Measurements from ENCODE around the gene C10orf120.

The C10orf120 gene

GRCh38 chr10:122658356-122659049, 41.1 kb downstream of the C10orf120 start:
- DNase-seq = no peak

GRCh38 chr10:122657729-122658128, 41.9 kb downstream of the C10orf120 start:
- DNase-seq = no peak

DNA sequence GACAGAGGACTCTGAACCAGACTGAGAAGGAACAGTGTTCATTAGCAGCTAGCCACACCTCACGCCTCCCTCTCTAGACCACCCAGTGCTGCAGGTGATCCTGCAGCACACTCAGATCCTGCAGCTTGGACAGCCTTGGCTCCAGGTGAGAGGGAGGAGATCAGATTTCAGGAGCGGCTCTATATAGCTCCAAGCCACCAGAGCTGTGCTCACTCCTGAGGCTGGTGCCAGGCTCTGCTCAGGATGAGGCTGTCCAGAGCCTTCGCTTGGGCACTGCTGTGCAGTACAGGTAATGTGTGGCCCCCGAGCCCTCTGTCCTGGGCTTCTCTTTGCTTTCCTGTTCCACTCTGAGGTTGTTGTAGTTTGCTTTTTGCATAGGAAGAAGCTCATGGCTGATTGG, 42.4 kb downstream of the C10orf120 start:
- no peak for DNase-seq

DNA sequence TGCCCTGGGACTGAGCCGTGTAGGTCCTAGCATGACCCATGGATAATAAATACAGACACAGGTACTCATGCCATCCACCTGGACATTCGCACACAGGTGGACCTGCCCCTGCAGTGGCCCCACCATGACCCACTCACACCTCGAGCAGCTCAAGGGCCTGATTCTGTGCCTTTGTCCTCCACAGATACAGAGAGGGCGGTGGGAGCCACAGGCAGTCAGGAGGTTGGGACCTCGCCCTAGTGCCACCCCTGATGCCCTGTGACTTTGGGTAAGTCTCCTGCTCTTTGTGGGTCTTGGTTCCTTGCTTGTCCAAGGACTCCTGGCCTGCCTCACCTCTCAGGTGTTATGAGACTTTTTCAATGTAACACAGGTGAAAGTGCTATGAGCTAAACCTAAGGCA, 42.9 kb downstream of the C10orf120 start:
- DNase-seq = no peak

- no peak for DNase-seq
Observed at GRCh38 chr10:122656308-122656705, 43.3 kb downstream of the C10orf120 start.

DNA sequence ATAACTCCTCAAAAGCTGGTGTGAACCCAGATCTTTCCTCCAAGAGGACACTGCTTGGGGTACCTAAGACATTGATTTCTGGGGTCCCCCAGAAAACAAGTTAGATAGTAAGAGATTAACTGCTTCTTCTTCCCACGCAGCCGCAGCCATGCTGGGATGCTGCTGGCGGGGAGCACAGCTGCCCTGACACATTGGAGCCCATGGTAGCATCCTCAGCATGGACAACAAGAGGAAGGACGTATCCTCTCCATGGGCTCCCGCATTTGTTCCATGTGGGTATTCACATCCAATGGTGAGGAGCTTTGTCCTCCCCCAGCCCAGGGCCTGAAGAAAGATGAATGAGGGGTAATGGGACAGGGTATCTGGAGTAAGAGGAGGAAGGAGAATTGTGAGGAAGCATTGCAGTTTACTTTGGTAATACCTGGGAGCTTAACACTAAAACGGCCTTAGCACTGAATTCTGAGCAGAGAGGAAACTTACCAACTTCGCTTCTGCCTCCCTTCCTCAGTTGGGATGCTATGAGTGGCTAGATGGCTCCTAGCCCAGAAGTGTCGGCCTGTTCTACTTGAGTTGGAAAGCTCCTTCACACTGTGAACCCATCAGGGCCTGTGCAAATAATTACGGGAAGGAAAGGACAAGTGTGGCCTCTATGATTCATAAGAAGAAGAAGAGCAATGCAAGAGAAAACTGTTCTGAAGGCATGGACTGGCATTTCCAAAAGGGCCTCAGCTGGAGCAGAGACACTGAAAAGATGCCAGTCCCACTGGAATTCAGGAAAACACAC, 43.9 kb downstream of the C10orf120 start:
- no peak for DNase-seq

- no peak for DNase-seq
Observed at GRCh38 chr10:122650331-122650730, 49.3 kb downstream of the C10orf120 start.

DNA sequence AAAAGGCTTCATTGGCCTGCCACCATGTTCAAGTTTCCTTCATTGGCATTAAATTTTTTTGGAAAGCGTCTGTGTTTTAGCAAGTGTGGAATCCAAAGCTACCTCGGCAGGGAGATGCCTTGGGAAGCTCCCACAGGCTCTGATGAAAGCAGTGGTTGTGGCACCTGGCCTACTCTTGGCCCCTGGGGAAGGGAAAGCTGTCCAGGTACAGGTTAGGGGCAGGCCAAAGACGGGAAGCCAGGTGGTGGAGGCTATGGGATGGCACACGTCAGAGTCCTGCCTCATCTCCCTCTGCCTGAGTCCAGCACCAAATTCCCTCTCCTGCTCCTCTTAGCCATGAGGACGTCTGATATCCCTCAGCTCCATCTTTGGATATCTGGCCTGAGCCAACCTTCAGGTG, 49.7 kb downstream of the C10orf120 start:
- no peak for DNase-seq

DNA sequence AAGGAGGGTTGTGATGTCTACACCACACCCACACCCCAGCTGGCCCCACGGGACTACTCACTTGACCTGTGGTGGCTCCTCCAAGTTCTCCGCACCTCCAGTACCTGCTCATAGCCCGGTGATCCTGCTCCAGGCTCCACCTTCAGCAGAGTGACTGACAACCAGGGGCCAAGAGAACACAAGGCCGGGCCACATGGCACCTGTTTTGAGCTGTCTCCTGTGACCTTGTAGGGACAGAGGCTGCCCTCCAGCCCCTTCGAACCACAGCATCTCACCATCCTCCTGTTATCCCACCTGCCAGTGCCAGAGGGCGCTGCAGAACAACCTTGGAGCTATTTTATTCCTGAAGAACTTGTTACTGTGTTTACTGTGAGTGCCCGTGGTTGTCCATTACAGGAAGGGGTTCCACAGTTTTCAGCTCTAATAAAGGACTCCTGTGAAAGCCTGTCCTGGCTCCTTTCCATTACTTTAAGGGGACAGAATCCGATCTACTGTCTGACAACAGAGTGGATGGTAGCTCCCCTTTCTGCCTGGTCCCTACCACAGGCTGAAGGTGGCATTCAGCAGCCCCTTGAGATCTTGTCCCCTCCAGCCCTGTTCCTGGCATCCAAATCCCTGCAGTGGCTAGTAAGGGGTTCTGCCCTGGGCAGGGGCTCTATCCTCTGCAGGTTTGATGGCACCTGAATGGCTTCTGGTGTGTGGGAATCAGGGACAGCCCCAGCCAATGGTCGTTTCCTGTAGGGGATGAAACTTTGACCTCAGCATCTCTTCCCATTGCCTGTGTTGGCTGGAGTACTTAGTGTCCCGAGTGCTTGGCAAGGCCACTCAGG, 50.8 kb downstream of the C10orf120 start:
- peak; percentile 6 for DNase-seq

Measured in kidney glomerular epithelial cell (primary cell).